Testis (tissue), 2 donors: Measurements from ENCODE around the gene FAM98A.

ENCODE experiments used
- CTCF ChIP-seq, 3 experiments: fragments of 450-650 bp in 2 of 3; fragments of 200-600 bp in 1 of 3; sonication (generic) in 1 of 3; IDR thresholded peaks; one replicate each; pipeline ENCODE4 v1.5.1; 2016 to 2019; ENCODE audit warnings: antibody characterized with exemption in 3 of 3, mild to moderate bottlenecking in 2 of 3, moderate library complexity in 1 of 3
- POLR2A ChIP-seq: fragments of 450-650 bp; IDR thresholded peaks from one replicate; pipeline ENCODE4 v1.6.1; 2017; ENCODE audit warnings: antibody characterized with exemption, mild to moderate bottlenecking, moderate library complexity

- no peak for TF ChIP-seq CTCF (IDR thresholded peaks at IDR 0.05)
- TF ChIP-seq POLR2A = no peak
Measured at GRCh38 chr2:33570681-33571080, 28.4 kb downstream of the FAM98A start.
